ENCODE results near the gene COL6A6. TPM values are rescaled to one million over a fixed set of nuclear protein-coding genes. Genes with fewer than 3 reads are reported as not detected.

COL6A6 gene
- total RNA-seq, 2 donors from 2014 or later = 0.33 to 0.40 TPM

DNA sequence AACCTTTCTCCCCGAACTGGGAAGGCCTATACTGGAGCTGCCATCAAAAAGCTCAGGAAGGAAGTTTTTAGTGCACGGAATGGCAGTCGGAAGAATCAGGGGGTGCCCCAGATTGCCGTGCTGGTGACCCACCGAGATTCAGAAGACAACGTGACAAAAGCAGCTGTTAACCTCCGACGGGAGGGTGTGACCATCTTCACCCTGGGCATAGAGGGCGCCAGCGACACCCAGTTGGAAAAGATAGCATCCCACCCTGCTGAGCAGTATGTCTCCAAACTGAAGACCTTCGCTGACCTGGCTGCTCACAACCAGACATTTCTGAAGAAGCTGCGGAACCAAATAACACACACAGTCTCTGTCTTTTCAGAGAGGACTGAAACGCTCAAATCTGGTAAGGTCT is 48.2 kb downstream of the COL6A6 start:
- 85 to 94% methylated on average over 6 to 13 of the region's 13 CpGs for WGBS, 2 experiments (ENCODE audit: insufficient coverage in 1 of 2, insufficient read length in 1 of 2)
- H3K9me3 ChIP-seq (ENCODE audit: control insufficient read depth, low read length) = no peaks in the 10 kb centered on the region
- H3K9ac ChIP-seq (ENCODE audit: extremely low read depth, low read length, poor library complexity, severe bottlenecking) = no peak overlapping the region
- H3K27me3 ChIP-seq (ENCODE audit: control insufficient read depth, insufficient read depth, low read length, poor library complexity, severe bottlenecking) = no peaks in the 10 kb centered on the region
- no peak overlapping the region for H3K27ac ChIP-seq (ENCODE audit: low read depth, low read length)
- no peak overlapping the region for H3K27ac Mint-ChIP-seq
- H3K27me3 Mint-ChIP-seq (ENCODE audit: insufficient read depth) = peaks cover 2% of the 10 kb centered on the region
- H3K4me1 Mint-ChIP-seq = peaks cover 4% of the 10 kb centered on the region
- TF ChIP-seq, protein P1, sequence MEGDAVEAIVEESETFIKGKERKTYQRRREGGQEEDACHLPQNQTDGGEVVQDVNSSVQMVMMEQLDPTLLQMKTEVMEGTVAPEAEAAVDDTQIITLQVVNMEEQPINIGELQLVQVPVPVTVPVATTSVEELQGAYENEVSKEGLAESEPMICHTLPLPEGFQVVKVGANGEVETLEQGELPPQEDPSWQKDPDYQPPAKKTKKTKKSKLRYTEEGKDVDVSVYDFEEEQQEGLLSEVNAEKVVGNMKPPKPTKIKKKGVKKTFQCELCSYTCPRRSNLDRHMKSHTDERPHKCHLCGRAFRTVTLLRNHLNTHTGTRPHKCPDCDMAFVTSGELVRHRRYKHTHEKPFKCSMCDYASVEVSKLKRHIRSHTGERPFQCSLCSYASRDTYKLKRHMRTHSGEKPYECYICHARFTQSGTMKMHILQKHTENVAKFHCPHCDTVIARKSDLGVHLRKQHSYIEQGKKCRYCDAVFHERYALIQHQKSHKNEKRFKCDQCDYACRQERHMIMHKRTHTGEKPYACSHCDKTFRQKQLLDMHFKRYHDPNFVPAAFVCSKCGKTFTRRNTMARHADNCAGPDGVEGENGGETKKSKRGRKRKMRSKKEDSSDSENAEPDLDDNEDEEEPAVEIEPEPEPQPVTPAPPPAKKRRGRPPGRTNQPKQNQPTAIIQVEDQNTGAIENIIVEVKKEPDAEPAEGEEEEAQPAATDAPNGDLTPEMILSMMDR (conservative IDR thresholded peaks at IDR 0.05) = no peak
- no peaks in the 10 kb centered on the region for H3K4me1 ChIP-seq (ENCODE audit: control insufficient read depth, insufficient read depth, low read length)
- no peak overlapping the region for H3K4me3 Mint-ChIP-seq
- H3K4me3 ChIP-seq (ENCODE audit: low read length) = no peak overlapping the region
- DNase-seq = no peak
- peaks cover 1% of the 10 kb centered on the region for H3K9me3 Mint-ChIP-seq
- H3K36me3 Mint-ChIP-seq (ENCODE audit: low read depth) = no peaks in the 10 kb centered on the region
- no peaks in the 10 kb centered on the region for H3K36me3 ChIP-seq (ENCODE audit: control insufficient read depth, insufficient read depth, low read length)

Other genes starting within 250 kb of the COL6A6 start
- gene COL6A5, start 171.5 kb upstream of the COL6A6 start, total RNA-seq = under 1 TPM; 0.02 to 0.07 TPM
- gene PIK3R4, start 229.7 kb downstream of the COL6A6 start, total RNA-seq = 10 to 100 TPM; 40.3 to 41.2 TPM